Measurements from ENCODE around the gene HPSE2.
"Not testable (repeated sequence)": the region's sequence is repeated elsewhere in the genome, so short reads cannot be mapped to it uniquely, and the experiment has no call there.

HPSE2 gene

DNA sequence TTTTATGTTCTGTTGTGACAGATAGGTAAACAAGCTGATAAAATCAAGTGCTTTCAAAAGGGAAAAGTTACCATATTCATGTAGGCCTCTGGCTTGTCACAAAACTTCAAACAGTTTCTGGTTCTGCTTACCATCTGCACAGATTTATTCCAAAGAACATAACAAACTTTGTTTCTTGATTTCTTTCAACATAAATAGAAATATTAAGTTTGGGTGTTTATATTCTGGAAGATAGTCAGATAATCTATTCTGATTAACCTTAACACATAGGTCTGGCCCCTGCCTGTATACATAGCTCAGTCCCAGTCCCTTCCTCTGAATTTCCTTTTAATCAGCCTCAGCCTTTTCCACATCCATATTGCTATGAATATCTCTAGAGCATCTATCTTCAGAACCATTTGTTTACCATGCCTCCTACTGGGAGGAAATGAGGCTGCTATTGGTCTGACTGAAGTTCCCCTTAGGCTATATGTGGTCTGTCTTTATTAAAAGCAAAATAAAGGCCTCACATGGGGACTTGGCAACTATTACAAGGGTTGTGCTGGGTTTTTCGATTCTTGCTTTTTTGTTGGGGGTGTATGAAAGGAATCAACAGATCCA, 319.0 kb downstream of the HPSE2 start:
- DNase-seq, result no peak

- DNase-seq, result no peak
Measured at GRCh38 chr10:98915911-98916310, 319.7 kb downstream of the HPSE2 start.

DNA sequence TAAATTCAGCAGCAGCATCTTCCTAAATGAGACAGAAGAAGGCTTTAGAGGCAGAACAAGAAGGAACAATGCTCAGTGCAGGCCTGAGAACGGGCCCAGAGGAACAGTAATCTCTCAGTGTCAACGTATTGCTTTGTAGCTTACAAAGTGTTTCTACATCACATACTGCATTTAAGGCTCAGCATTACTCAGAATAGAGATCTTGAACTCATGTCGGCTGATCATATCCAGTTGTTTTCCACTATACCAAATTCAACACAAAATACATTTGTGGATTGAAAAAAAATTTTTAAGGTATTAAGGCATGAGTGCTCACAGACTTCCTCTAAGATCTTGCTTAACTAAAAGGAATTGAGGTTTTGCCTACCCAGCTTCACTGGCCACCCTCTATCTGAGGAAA, 325.1 kb downstream of the HPSE2 start:
- DNase-seq, result no peak

- DNase-seq, result no peak
Measured at GRCh38 chr10:98910048-98910447, 325.6 kb downstream of the HPSE2 start.

GRCh38 chr10:98908868-98909267, 326.8 kb downstream of the HPSE2 start:
- DNase-seq, result no peak

- not testable (repeated sequence) for DNase-seq
Measured at GRCh38 chr10:98908247-98908646, 327.4 kb downstream of the HPSE2 start.

DNA sequence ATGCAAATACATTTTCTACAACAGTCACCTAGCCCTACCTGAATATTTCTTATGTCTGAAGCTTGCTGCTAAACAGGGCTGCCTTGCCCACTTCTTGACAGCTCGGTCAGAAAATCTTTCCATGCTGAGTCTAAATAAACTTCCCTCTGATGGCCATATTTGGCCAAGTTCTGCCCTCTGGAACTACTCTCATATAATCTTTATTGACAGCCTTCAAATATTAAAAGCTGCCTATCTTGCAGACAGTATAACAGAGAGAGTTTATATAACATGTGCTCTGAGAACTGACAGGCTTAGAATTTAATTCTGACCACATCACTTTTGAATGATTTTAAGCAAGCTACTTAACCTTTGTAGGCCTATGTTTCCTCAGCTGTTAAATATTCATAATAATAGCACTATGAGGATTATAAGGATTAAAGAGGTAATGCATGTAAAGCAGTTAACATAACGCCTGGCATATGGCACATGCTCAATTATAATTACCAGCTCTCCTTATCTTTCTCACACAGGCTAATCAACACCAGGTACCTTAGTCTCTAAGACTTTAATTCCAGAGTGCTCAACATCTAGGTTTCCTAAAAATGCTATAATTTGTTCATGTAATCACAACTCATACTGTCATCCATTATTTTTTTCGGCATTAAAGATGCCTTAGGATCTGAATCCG, 334.1 kb downstream of the HPSE2 start:
- no peak for DNase-seq

DNA sequence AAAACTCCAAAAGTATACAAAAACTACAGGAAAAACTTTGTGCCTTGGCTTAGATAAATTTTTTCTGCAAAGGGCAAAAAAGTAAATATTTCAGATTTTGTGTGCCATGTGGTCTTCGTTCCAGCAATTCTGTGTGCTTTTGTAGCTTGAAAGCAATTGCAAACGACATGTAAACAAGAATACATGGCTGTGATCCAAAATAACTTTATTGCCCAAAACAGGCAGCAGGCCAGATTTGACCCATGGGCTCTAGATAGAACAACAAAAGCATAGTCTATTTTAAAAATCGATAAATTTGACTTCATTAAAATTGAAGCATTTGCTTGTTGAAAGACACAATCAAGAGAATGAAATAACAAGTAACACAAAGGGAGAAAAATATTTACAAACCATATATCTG, 336.6 kb downstream of the HPSE2 start:
- DNase-seq, result peak; percentile 4

- no peak for DNase-seq
Measured at GRCh38 chr10:98892523-98892922, 343.1 kb downstream of the HPSE2 start.

DNA sequence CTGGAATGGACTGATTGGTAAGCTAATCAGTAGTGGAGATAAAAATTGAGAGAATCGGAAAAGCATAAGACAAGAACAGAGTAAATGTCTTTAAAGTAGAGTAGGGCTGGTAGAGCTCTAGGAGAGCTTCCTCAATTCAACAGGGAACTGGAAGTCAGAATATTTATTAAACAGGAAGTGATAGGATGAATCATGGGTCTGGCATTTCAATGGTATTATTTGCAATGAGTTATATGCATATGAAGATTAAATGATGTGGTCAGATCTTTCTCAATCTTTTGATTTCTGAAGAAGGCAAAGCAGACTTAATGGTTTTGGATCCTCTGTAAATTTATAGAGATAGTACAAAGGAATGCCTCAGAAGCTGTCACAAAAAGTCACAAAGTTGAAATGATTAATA, 349.0 kb downstream of the HPSE2 start:
- no peak for DNase-seq

DNA sequence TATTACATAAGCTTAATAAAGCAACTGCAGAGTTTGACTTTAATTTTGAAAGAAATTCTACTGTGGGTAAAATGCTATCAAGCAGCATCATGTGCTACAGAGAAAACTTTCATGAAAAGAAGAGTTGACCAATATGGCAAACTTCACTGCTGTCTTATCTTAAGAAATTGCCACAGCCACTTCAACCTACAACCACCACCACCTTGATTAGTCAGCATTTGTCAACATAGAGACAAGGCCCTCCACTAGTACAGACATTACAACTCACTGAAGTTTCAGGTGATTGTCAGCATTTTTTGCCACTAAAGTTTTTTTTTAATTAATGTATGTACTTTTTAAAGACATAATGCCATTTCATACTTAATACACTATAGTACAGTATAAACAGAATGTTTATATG, 350.3 kb downstream of the HPSE2 start:
- no peak for DNase-seq

GRCh38 chr10:98881789-98882188, 353.9 kb downstream of the HPSE2 start:
- no peak for DNase-seq

- DNase-seq, result no peak
Measured at GRCh38 chr10:98880971-98881370, 354.7 kb downstream of the HPSE2 start.

DNA sequence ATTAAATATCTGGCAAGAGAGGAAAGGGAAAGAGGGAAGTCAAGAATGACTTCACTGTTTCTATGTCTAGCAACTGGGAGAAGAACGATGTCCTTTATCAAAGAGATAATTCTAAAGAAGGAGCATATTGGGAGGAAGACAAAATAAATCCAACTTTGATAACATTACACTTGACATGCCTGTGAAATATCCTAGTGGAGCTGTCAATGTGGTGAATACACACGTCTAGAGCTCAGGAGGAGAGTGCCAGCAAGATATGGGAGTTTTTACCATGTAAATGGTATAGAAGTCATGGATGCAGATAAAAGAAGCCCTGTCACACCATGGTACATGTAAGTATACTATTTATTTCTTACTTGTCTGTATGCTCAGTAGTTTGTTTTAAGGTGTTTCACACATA, 356.7 kb downstream of the HPSE2 start:
- DNase-seq, result no peak

GRCh38 chr10:98878418-98878817, 357.2 kb downstream of the HPSE2 start:
- DNase-seq, result no peak

- no peak for DNase-seq
Measured at GRCh38 chr10:98861962-98862361, 373.7 kb downstream of the HPSE2 start.

- no peak for DNase-seq
Measured at GRCh38 chr10:98858525-98858924, 377.1 kb downstream of the HPSE2 start.

DNA sequence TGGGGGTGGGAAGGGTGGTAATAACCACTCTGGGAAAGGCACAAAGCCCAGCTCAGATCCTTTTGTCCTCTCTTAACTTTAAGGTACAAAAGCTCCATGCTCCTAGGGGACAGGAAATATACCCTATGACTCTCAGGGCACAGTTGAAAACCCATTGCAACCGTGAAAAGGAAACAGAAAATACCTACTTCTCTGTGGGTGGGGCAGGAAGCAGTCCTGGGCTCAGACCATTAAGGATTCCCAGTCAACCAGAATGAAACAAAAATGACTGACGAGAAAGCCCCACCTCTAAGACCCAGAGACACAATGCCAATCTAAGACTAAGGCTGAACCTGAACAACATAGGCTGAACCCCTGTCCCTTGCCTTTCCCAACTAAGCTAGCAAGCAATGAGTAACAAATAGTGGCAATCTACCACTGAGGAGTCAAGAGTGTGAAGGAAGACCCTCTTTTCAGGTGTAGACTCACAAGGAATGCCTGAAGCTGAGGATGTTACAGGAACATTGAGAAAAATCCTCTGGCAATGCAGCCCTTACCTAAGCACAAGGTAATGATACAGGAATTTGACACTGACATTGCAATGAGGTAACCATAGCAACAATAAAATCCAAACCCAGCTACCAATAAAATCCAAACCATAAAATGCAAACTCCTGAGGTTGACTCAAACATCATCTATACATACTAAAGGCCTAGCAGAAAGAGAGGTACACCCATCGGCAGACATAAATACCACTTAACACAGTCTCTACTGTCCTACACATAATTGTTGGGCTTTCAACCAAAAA, 380.1 kb downstream of the HPSE2 start:
- DNase-seq, result no peak

GRCh38 chr10:98852686-98853085, 383.0 kb downstream of the HPSE2 start:
- no peak for DNase-seq

- no peak for DNase-seq
Measured at GRCh38 chr10:98848361-98848760, 387.3 kb downstream of the HPSE2 start.

GRCh38 chr10:98846787-98847186, 388.9 kb downstream of the HPSE2 start:
- DNase-seq, result no peak

DNA sequence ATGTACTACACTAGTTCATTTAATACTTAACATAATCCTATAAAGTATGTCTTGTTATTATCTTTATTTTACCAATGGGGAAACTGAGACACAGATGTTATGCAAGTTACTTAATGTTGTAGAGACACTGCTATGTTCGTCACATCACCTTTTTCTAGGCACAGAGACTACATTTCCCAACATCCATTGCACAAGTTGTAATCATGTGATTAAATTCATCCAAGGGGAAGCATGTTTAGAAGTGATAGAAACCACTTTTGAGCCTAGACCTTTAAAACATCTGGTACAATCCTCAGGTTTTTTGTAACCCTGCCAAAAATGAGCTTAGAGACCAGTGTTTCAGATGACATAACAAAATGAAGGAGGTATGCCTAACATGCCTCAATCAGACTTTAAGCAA, 402.1 kb downstream of the HPSE2 start:
- no peak for DNase-seq

GRCh38 chr10:98832738-98833137, 402.9 kb downstream of the HPSE2 start:
- DNase-seq, result no peak

DNA sequence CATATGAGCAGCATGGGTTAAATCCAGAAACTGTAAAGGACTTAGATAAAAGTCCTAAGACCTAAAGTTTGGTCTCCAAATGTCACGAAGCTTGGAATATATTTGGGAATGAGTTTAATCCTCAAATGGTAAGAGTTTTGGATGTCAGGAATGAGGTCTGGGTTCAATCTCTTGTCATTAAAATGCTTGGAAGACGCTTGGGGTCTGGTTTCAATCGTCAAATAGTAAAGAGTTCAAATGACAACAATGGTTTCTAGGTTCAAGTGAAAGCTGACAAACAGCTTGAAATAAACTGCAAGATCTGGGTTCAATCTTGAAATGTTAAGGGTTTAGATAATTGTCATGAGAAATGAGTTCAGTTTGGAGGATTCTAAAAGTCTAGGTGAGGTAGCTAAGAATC, 403.5 kb downstream of the HPSE2 start:
- no peak for DNase-seq

Measured in NCI-H2029 (cell line).